ENCODE results near the gene REEP1.
"Not testable (repeated sequence)": the region's sequence is repeated elsewhere in the genome, so short reads cannot be mapped to it uniquely, and the experiment has no call there.

The REEP1 gene

DNA sequence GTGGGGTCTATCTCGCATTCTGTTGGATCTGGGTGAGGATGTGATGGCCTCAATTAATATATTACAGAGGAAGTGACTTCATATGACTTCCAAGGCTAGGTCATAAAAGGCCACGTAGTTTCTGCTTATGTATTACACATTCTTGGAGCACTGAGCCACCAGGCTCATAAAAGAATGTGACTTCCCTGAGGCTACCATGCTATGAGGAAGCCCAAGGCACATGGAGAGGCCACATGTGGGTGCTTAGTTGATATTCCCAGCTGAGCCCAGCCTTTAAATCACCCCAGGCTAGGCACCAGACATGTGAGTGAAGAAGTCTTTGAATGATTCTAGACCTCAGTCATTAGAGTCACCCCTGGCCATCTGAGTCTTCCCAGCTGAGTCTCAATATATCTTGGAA is 13.3 kb upstream of the REEP1 start:
- H3K27ac ChIP-seq = no peak overlapping the region
- no peak for DNase-seq (ENCODE audit: low read depth, low spot score)

DNA sequence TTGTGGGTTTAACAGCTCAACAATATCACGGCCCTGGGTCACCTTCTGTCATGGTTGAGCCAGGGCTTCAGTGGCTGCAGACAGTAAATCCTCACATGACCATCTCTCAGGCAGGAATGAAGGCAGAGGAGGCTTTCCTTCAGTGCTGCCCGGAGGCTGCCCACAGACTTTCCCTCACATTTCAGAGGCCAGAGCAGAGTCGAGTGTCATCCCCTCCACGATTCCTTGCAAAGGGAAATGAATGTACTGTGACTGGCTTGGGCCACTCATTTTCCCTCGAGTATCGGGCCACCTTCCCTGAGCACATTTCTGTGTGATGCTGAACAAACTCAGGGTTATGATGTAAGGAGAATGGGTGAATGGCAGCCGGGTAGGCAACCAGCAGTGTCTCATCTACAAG is 10.0 kb upstream of the REEP1 start:
- DNase-seq (ENCODE audit: low read depth, low spot score) = no peak
- no peak overlapping the region for H3K27ac ChIP-seq

DNA sequence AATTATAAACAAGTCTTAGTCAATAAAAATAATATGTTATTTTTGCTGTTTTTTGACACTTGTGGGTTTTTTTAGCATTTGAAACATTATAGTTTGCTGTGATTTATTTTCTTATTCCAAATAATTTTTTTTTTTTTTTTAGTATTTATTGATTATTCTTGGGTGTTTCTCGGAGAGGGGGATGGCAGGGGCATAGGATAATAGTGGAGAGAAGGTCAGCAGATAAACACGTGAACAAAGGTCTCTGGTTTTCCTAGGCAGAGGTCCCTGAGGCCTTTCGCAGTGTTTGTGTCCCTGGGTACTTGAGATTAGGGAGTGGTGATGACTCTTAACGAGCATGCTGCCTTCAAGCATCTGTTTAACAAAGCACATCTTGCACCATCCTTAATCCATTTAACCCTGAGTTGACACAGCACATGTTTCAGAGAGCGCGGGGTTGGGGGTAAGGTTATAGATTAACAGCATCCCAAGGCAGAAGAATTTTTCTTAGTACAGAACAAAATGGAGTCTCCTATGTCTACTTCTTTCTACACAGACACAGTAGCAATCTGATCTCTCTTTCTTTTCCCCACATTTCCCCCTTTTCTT is 8.5 kb upstream of the REEP1 start:
- not testable (repeated sequence) for H3K27ac ChIP-seq; DNase-seq (ENCODE audit: low read depth, low spot score)

DNA sequence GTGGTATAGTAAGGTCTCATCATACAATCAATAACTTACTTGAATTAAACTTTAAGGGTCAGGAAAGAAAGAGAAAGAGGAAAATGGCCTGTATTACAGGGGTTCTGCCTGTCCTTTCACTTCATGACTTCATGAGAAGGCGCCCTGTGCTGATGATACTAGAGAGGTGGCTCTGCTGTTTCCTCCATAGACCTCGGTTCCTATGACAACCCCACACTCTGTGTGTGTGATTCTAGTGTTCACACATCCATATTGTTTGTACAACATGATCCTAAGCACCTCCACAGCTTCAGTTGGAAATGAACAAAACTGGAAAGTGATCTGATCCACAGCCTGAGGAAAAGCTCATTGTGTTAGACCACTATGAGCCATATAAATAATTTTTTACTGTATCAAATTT is 7.0 kb upstream of the REEP1 start:
- no peak for DNase-seq (ENCODE audit: low read depth, low spot score)

DNA sequence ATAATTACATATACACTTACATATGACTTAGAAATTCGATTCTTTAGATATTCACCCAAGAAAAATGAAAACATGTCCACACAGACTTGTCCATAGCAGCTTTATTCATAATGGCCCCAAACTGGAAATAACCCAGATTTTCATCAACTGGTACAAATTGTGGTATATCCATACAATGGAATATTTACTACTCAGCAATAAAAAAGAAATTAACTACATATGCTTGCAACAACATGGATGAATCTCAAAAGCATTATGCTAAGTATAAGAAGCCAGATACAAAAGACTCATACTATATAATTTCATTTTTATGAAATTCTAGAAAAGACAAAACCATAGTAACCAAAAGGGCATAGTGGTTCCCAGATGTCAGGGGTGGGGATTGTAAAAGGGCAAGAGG is 5.1 kb upstream of the REEP1 start:
- DNase-seq (ENCODE audit: low read depth, low spot score) = no peak
- no peak overlapping the region for H3K27ac ChIP-seq

More for the DNA sequence above, 7.0 kb upstream of the REEP1 start:
- no peak overlapping the region for H3K27ac ChIP-seq

DNA sequence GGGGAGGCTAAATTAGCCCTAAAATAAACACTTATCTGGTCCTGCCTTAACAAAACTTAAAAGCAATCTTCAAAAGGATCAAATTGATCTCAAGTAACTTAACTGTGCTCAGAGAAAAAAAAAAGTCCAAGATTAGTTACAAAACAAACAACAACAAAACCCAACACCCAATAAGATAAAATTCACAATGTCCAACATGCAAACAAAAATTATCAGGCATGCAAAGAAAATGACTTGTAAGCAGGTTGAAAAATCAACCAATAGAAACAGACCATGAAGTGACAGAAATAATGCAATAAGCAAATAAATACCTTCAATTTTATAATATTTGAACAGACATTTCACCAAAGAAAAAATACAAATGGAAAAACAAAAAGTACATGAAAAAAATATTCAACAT is 4.0 kb upstream of the REEP1 start:
- H3K27ac ChIP-seq = no peak overlapping the region
- no peak for DNase-seq (ENCODE audit: low read depth, low spot score)

DNA sequence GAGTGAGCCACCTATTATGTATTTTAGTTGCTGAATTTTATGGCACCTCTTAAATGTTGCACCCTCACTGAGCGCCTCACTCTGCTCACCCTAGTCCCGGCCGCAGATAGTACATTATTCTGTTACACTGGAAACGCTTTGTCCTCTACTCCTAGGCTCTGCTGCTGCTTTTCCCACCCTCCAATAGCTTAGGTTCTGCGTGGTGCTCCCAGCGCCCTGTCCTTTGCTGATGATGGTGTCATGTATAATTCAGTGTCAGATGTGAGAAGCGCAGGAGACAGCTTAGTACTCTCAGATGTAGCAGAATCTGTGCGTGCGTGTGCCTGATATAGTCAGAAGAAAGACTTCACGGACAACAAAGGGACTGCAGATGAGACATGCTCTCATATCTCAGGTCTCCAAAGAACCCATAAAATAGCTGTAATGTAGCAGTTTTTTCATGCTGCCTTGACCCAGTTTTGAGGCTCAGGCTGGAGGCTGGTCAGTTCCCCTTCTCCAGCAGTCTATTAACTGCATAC is 1.4 kb upstream of the REEP1 start:
- DNase-seq (ENCODE audit: low read depth, low spot score) = no peak
- no peak overlapping the region for H3K27ac ChIP-seq

DNA sequence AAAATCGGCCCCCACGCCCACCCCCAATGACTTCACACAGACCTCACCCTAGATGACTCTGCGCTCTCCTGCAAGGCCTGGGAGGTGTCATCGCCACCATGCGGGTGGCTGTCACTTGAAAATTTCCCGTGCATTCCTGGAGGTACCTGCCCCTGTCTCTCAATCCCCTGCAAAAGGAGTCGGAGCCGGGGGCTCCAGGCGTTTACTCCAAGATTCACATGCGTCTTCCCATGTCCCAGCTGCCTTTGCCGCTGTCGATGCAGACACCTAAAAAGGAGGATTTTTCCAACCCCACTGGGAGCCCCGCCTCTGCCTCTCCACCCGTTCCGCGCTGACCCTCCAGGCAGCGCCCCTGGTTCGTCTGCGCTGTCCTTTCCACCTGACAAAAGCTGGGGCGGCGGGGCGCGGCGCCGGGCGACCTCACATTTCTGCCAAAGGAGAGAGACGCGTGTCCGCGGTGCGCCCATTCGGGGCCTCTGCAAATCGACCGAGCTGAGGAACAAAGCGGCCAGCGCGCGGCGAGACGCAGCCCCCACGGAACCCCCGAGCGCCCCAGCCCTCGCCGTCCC is 667 bp downstream of the REEP1 start:
- no peak for DNase-seq (ENCODE audit: low read depth, low spot score)

DNA sequence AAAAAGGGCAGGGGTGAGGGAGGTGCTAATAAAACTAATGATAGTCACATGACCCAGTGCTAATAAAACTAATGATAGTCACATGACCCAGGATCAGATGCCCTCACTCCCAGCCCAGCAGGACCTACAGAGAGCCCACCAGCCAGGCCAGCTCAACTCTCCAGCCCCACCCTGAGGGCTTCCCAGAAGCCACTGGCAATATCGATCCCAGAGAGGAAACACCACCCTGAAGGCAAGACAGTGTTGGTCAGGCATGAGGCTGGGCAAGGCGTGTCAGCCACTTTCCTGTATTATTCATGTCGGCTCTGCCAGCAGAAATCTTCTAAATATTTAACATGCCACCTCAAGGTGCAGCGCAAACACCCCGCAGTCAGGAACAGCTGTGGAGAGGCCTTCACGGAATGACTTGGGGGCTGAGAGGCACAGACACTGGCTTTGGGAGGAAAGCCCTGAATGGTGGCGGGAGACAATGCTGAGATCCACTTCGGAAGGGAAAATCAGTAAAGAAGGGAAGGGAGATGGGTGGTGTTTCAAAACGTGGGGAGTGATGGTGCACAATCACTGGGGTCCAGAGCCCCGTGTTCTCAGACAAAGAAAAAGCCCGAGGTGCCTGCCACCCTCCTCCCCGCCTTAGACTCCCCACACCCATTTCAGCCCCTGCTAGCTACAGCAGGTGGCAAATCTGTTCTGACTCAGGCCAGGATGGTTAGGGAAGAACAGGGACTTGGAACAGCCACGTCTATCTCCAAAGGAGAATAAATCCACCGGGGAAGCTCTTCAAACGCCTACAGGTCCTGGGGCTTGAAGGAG is 1.4 kb downstream of the REEP1 start:
- no peak for DNase-seq (ENCODE audit: low read depth, low spot score)
- H3K27ac ChIP-seq = no peak overlapping the region

More for the DNA sequence above, 667 bp downstream of the REEP1 start:
- no peak overlapping the region for H3K27ac ChIP-seq

DNA sequence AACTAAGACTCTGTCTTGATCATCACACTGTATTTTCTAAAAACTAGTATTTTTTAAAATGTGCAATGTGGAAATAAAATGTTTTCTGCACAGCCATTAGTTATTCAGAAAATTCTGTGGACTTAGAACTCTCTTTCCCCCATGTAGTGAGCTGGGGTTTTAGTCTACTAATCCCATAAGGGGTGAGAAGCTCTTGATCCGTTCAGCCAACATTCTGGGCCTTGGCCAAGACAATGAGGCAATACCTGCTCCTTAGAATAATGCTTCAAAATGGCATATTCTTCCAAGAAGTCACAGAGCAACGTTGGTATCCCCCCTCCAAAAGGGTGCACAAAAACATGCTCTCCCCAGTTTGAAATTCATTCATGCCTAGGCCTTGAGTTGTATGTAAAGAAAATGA is 4.0 kb downstream of the REEP1 start:
- DNase-seq (ENCODE audit: low read depth, low spot score) = no peak
- no peak overlapping the region for H3K27ac ChIP-seq

DNA sequence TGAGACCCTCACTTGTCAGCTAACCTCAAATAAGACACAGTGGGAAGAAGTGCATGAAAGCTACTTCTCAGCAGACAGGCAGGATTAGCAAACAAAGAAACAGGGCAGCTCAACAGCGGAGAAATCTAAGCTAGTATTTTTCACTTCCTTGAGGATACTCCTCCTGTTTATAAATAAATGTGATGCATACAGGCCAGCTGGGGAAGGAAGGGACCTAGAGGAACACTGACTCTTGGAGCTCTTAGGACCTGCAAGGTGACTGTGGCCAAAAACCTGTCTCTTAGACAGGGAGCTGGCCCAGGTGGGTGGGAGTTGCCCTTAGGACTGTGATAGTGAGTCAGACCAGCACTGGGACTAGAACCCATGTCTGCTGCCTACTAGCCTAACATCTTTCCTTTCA is 4.8 kb downstream of the REEP1 start:
- H3K27ac ChIP-seq = no peak overlapping the region
- DNase-seq (ENCODE audit: low read depth, low spot score) = no peak

DNA sequence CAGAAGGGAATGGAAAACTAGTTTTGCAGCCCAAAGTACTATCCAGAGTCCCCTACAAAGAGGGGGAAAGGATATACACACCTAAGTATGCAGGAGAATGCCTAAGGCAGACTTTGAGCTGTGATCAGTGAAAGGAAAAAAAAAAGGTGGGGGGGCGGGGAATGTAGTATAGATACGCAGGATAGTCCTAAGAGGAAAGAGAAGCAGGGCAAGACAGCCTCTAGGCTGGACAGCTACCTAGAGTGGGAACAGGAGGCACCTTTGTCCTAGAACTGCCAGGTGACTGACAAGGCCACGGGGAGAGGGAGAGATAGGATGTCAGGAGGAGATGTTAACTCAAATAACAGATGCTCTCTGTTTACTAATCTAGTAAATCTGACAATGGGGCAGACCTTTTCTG is 6.0 kb downstream of the REEP1 start:
- H3K27ac ChIP-seq = no peak overlapping the region
- no peak for DNase-seq (ENCODE audit: low read depth, low spot score)

DNA sequence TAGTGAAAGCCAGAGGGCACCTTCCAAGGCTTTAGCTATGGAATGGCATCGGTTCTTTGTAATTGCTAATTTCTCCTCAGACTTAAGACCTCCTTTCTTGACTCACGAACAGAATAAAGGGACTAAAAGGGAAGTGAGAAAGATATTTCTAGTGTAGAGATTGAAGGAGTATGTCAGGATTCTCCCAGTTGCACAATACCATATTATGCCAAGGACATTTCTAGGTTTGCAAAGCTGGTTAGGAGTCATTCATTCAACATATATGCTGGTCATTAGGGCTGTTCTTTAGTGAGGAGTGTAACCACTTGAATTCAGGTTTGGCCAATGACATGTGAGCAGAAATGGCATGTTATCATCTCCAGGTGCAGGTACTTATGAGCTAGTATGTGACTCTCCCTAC is 7.4 kb downstream of the REEP1 start:
- no peak overlapping the region for H3K27ac ChIP-seq
- DNase-seq (ENCODE audit: low read depth, low spot score) = no peak

DNA sequence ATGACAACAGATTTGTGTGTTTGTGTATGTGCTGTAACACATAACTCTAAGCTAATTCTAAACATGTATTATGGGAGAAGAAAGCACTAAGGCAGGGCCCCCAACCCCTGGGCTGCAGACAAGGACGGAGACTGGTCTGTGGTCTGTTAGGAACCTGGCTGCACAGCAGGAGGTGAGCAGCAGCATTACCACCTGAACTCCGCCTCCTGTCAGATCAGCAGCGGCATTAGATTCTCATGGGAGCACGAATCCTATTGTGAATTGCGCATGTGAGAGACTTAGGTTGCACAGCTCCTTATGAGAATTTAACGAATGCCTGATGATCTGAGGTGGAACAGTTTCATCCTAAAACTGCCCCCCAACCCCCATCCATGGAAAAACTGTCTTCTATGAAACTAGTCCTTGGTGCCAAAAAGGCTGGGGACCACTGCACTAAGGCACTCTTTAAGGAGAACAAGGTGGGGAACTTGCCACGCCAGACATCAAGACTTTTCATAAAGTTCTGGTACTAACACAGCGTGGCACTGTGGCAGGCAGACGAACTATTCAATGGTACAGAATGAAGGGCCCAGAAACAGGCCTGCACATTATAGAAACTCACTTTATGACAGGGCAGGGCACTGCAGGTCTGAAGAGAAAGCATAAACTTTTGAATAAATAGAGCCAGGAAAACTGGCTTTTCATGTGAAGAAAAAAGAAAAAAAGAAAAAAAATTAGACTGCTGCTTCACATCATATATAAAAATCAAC is 14.0 kb downstream of the REEP1 start:
- no peak for DNase-seq (ENCODE audit: low read depth, low spot score)
- no peak overlapping the region for H3K27ac ChIP-seq

DNA sequence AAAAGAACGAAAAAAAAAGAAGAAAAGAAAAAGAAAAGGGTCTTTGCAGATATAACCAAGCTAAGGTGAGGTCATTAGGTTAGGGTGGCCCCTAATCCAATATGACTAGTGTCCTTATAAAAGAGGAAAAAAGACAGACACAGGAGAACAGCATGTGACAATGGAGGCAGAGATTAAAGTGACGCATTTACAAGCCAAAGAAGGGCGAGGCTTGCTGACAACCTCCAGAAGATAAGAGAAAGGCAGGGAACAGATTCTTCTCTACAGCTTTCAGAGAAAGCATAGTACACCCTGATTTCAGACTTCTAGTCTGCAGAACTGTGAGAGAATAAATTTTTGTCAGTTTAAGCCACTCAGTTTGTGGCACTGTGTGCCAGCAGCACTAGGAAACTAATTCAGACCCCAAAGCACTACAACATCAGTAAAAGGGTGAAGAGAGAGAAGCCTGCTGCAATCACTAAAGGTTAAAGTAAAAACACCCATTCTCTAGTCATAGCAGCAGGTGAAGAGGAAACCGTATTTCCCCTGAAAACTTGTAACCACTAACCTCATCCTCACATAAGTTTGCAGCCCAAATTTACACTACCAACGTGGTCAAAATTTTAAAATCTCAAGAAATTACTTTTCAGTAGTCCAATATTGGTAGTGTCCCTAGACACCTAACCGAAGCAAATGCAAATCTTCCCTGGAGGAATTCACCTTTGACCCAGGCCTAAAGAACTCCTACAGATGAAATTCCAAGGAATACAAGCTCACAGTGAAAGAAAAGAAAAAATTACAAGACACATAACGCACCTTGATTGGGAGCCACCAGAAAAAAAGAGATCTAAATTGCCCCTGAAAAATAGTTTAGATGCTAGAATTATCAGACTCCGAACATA is 17.5 kb downstream of the REEP1 start:
- DNase-seq (ENCODE audit: low read depth, low spot score) = no peak
- H3K27ac ChIP-seq = no peak overlapping the region

DNA sequence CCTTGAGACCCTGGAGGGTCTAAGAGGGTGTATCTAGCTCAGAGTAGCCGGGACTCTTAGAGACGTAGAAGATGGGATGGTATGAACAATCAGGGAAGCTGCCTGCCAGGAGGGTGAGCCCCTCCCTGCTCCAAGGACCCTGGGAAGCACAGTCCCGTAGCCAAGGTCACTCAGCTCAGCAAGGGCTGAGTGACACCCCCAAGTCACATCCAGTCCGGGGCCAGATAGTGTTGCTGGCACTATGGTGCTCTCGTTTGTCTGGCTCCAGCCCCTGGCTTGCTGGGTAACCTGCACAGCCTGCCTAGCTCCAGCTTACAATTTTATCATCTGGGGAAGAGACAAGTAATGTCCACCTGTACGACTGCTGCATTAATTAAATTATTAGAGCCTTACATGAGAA is 22.3 kb downstream of the REEP1 start:
- no peak for DNase-seq (ENCODE audit: low read depth, low spot score)
- H3K27ac ChIP-seq = no peak overlapping the region

DNA sequence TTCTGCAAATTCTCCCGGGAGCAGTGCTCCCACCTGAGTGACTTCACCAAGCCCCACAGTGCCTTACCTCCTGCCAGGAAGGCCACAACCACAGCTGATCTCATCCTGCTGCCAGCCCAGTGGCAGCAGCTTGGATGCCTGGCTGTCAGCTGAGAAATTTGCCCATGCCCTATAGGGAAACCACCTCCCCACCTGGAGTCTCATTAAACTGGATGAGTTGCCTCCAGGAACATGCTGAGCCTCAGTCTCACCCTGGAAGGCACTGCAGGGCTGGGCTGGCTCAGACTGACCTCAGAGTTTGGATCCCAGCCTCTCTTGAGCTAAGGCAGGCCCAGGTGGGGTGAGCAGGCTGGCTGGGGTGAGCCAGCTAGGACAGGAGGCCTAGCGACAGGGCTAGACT is 23.3 kb downstream of the REEP1 start:
- H3K27ac ChIP-seq = no peak overlapping the region
- DNase-seq (ENCODE audit: low read depth, low spot score) = no peak

DNA sequence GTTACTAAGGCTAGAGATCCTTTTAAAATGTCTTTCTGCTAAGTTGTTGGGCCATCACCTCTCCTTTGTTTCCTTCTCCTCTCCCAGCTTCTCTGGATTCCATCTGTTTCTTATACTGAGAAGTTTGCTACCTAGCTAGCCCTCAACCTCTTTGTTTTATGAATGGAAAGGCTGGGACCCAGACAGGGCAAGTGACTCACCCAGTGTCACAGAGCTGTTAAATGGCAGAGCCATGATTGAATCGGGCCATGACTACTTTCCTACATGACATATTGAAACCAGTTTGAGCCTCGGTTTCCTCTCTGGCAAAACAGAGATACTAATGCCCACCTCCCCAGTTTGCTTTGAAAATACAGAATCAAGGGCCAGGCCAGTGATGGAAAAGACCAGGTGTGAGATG is 24.1 kb downstream of the REEP1 start:
- no peak overlapping the region for H3K27ac ChIP-seq
- DNase-seq (ENCODE audit: low read depth, low spot score) = no peak

DNA sequence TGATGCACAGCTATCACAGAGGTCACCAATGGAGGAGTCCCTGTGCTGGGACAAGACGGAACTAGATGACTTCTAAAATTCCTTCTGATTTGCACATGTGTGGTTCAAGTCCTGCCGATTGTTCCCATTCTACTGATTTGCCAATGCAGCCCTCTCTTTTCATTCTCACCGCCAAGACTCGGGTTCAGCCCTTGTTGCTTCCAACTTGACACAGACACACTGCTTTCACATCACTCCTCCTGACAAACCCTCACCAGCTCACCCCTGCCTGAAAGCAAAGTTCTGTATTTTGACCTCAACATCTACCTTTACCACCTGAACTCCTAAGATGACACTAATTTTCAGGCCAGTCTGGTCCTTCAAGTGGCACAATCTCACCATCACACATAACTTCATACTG is 25.5 kb downstream of the REEP1 start:
- H3K27ac ChIP-seq = no peak overlapping the region
- DNase-seq (ENCODE audit: low read depth, low spot score) = no peak

DNA sequence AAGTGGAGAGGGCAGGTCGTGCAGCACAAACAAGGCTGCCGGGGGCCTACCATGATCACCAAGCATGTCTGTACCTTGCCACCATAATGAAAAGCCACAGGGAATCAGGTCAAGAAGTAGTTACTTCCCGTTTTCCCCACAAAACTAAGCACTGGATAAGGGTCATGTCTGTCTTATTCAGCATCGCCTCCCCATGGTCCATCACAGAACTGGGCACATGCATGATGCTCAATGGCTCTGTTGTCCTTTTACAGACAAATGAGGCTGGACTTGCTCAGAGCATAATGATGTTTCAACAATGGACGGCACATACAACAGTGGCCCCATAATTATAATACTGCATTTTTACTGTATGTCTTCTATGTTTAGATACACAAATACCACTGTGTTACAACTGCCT is 27.5 kb downstream of the REEP1 start:
- no peak for DNase-seq (ENCODE audit: low read depth, low spot score)
- no peak overlapping the region for H3K27ac ChIP-seq

Data from epithelial cell of prostate (primary cell).